H54 (cell line): ENCODE results near the gene HSD11B2.

Experiments
- DNase-seq: peaks from one replicate; pipeline ENCODE4 v3.0.0; 2011; ENCODE audit warnings: low spot score, mixed read lengths; ENCODE audit not compliant: insufficient read length
- FAIRE-seq: peaks from 3 replicates; lab custom pipeline; 2011; peaks lifted over from hg19 to GRCh38; lab: Jason Lieb, UNC
- POLR2A ChIP-seq: IDR thresholded peaks from 2 replicates; pipeline ENCODE4 v1.6.1; 2011; ENCODE audit warnings: low read depth, mild to moderate bottlenecking, low read length

Gene HSD11B2

GRCh38 chr16:67441907-67442306 is 11.0 kb downstream of the HSD11B2 start:
- TF ChIP-seq POLR2A = no peak
- DNase-seq (no peak), FAIRE-seq (no peak)

- no peak for TF ChIP-seq POLR2A
- FAIRE-seq = no peak
Observed at GRCh38 chr16:67442581-67443255, 11.8 kb downstream of the HSD11B2 start.

GRCh38 chr16:67443265-67443664 is 12.3 kb downstream of the HSD11B2 start:
- no peak for TF ChIP-seq POLR2A
- FAIRE-seq = no peak
- no peak for DNase-seq

More at GRCh38 chr16:67442581-67443255, 11.8 kb downstream of the HSD11B2 start:
- no peak for DNase-seq

GRCh38 chr16:67444259-67445125 is 13.6 kb downstream of the HSD11B2 start:
- FAIRE-seq = no peak
- TF ChIP-seq POLR2A = no peak
- no peak for DNase-seq

- no peak for TF ChIP-seq POLR2A
- FAIRE-seq = no peak
Observed at GRCh38 chr16:67445126-67445426, 14.2 kb downstream of the HSD11B2 start.

GRCh38 chr16:67445441-67445912 is 14.6 kb downstream of the HSD11B2 start:
- no peak for TF ChIP-seq POLR2A
- DNase-seq = no peak
- FAIRE-seq = no peak

More at GRCh38 chr16:67445126-67445426, 14.2 kb downstream of the HSD11B2 start:
- DNase-seq = no peak

- no peak for FAIRE-seq
- DNase-seq = no peak
- no peak for TF ChIP-seq POLR2A
Observed at GRCh38 chr16:67445913-67446907, 15.3 kb downstream of the HSD11B2 start.

- DNase-seq (no peak), FAIRE-seq (no peak)
- no peak for TF ChIP-seq POLR2A
Observed at GRCh38 chr16:67446968-67447507, 16.1 kb downstream of the HSD11B2 start.

- DNase-seq = no peak
- FAIRE-seq = no peak
- no peak for TF ChIP-seq POLR2A
Observed at GRCh38 chr16:67447508-67448076, 16.7 kb downstream of the HSD11B2 start.

- no peak for FAIRE-seq
- TF ChIP-seq POLR2A = no peak
Observed at GRCh38 chr16:67448580-67448979, 17.7 kb downstream of the HSD11B2 start.

GRCh38 chr16:67449336-67449735 is 18.4 kb downstream of the HSD11B2 start:
- DNase-seq (no peak), FAIRE-seq (no peak)
- no peak for TF ChIP-seq POLR2A

More at GRCh38 chr16:67448580-67448979, 17.7 kb downstream of the HSD11B2 start:
- DNase-seq = no peak

- FAIRE-seq (no peak), DNase-seq (no peak)
- TF ChIP-seq POLR2A = no peak
Observed at GRCh38 chr16:67449739-67450138, 18.8 kb downstream of the HSD11B2 start.
